ENCODE results near the gene NPIPA7. TPM values are rescaled to one million over a fixed set of nuclear protein-coding genes. Genes with fewer than 3 reads are reported as not detected.
"Not testable (repeated sequence)": the region's sequence is repeated elsewhere in the genome, so short reads cannot be mapped to it uniquely, and the experiment has no call there.

The NPIPA7 gene
- total RNA-seq, 1 donor from 2014 or later, result 4.4 TPM

DNA sequence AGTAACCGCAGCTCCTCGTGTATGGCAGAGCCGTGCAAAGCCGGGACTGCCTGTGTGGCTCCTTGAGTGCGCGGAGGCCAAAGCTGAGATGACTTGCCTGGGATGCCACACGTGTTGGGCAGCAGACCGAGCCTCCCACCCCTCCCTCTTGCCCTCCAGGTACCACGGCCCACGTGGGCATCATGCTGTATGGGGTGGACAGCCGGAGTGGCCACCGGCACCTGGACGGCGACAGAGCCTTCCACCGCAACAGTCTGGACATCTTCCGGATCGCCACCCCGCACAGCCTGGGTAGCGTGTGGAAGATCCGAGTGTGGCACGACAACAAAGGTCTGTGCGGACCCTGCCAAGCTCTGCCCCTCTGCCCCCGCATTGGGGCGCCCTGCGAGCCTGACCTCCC, 4.7 kb upstream of the NPIPA7 start:
- DNase-seq (ENCODE audit: extremely low spot score in 2 of 2); intact Hi-C loops (cut with DNase I): not testable (repeated sequence)

DNA sequence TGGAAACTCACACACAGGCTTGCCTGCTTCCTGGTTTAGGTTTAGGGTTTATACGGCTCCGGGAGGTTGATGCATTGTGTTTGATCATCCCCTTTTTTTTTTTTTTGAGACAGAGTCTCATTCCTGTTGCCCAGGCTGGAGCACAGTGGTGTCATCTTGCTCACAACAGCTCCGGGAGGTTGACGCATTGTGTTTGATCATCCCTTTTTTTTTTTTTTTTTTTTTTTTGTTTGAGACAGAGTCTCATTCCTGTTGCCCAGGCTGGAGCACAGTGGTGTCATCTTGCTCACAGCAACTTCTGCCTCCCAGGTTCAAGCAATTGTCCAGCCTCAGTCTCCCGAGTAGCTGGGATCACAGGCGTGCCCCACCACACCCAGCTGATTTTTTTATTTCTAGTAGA, 20.7 kb downstream of the NPIPA7 start:
- H3K4me3 ChIP-seq; intact Hi-C loops (cut with DNase I); H3K27me3 ChIP-seq; H3K9me3 ChIP-seq; H3K27ac ChIP-seq; DNase-seq (ENCODE audit: extremely low spot score in 2 of 2); H3K36me3 ChIP-seq; H3K4me1 ChIP-seq: not testable (repeated sequence)

More for the DNA sequence above, 4.7 kb upstream of the NPIPA7 start:
- not testable (repeated sequence) for H3K27me3 ChIP-seq, H3K4me3 ChIP-seq, H3K9me3 ChIP-seq, H3K36me3 ChIP-seq, H3K27ac ChIP-seq, H3K4me1 ChIP-seq

DNA sequence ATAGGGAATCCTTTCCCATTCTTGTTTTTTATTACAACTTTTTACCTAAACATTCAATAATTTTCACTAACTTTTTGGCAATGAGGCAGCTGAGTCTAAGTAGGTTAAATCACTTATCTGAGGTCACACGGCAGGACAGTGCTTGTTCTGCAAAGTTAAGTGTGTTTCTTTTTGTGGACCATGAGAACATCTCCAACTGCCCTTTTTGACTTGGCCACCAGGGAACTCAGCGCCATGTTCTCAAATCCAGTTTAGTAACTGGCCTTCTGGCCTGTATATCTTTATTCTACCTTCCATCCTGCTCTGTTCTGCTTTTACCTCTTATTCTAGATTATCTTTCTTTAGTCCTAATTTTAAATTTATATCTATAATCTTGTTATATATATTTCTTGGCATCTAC, 23.4 kb downstream of the NPIPA7 start:
- H3K4me3 ChIP-seq; DNase-seq (ENCODE audit: extremely low spot score in 2 of 2); H3K9me3 ChIP-seq; H3K27ac ChIP-seq; H3K4me1 ChIP-seq; H3K27me3 ChIP-seq; H3K36me3 ChIP-seq; intact Hi-C loops (cut with DNase I): not testable (repeated sequence)

DNA sequence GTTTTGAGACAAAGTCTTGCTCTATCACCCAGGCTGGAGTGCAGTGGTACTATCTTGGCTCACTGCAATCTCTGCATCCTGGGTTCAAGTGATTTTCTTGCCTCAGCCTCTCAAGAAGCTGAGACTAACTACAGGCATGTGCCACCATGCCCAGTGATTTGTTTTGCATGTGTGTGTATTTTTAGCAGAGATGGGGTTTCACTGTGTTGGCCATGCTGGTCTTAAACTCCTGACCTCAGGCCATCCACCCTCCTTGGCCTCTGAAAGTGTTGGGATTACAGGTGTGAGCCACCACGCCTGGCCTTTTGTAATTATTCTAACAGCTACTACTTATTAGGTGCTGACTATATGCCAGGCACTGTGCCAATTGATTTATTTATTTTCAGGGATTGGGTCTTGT, 25.3 kb downstream of the NPIPA7 start:
- H3K36me3 ChIP-seq; DNase-seq (ENCODE audit: extremely low spot score in 2 of 2); H3K27ac ChIP-seq; H3K9me3 ChIP-seq; H3K4me3 ChIP-seq; H3K27me3 ChIP-seq; H3K4me1 ChIP-seq; intact Hi-C loops (cut with DNase I): not testable (repeated sequence)

DNA sequence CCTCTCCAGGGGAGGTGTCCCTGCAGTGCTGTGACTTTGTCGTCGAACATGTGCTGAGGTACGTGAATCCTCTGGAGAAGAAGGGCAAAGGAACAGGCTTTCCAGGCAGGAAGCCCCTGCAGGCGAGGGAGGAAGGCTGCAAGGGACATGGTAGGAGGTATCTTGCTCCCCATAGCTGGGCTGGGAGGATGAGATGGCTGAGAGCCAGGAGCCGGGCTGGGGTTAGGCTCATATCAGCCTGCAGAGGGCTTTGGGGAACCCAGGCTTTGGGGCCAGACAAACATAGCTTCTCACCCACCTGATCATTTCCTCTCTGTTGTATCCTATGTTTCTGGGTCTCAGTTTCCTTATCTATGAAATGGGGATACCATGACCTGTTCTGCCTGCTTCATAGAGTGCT, 26.5 kb downstream of the NPIPA7 start:
- intact Hi-C loops (cut with DNase I), result not testable (repeated sequence)

DNA sequence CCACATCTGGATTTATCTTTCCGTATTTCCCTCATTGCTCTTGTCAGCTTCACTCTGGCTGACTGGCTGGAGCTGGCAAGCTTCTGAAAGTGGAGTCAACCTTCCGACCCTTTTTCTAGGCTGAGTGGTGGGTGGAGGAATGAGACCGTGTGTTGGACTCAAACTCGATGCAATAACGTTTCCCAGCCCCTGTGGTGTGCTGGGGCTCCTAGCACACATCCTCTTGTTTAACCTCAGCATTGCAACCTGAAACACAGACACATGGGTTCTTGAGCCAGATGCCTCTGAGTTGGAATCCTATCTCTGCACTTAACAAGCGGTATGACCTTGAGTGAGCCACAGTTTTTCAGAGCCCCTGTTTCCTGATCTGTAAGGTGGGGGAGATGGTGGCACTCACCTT, 29.5 kb downstream of the NPIPA7 start:
- intact Hi-C loops (cut with DNase I); DNase-seq (ENCODE audit: extremely low spot score in 2 of 2); H3K27ac ChIP-seq; H3K4me1 ChIP-seq; H3K36me3 ChIP-seq; H3K27me3 ChIP-seq; H3K4me3 ChIP-seq; H3K9me3 ChIP-seq: not testable (repeated sequence)

More for the DNA sequence above, 26.5 kb downstream of the NPIPA7 start:
- not testable (repeated sequence) for H3K36me3 ChIP-seq; H3K27ac ChIP-seq; H3K4me1 ChIP-seq; H3K27me3 ChIP-seq; DNase-seq (ENCODE audit: extremely low spot score in 2 of 2); H3K4me3 ChIP-seq; H3K9me3 ChIP-seq

DNA sequence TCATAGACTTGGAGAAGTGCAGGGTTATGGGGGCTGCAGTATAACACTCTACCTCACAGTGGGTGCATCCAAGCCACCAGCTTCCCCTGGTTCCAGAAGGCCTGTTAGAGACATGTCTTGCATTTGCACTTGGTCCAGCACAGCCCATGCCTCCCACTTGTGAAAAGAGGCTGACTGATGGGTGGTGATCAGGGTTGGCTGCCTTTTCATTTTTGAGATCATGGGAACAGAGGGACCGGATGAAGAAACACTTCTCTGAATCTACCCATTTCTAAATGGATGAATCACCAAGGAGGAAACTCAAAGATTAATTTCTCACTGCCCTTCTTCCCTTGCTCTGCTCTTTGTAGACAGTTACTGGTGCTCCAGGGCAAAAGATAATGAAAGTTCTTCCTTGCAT, 34.8 kb downstream of the NPIPA7 start:
- H3K36me3 ChIP-seq; H3K4me3 ChIP-seq; DNase-seq (ENCODE audit: extremely low spot score in 2 of 2); H3K9me3 ChIP-seq; H3K27me3 ChIP-seq; intact Hi-C loops (cut with DNase I); H3K27ac ChIP-seq; H3K4me1 ChIP-seq: not testable (repeated sequence)

DNA sequence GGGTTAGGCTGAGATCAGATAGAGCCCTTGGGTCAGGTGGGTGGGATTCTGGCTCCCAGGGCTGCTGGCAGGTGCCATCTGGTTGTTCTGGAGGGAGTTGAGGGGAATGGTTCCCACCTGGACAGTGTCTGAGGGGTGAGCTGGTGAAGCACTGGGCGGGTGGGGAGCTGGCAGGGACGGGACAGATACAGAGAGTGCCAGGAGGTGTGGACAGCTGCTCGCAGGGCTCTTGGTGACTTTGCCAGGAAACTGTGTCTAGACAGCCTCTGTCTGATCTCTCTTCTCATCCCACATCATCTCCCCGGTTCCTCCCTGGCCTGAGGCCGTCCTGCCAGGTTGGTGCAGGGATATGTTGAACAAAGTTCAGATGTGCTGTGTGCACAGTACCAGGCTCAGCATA, 38.1 kb downstream of the NPIPA7 start:
- intact Hi-C loops (cut with DNase I); H3K36me3 ChIP-seq; H3K27ac ChIP-seq: not testable (repeated sequence)

DNA sequence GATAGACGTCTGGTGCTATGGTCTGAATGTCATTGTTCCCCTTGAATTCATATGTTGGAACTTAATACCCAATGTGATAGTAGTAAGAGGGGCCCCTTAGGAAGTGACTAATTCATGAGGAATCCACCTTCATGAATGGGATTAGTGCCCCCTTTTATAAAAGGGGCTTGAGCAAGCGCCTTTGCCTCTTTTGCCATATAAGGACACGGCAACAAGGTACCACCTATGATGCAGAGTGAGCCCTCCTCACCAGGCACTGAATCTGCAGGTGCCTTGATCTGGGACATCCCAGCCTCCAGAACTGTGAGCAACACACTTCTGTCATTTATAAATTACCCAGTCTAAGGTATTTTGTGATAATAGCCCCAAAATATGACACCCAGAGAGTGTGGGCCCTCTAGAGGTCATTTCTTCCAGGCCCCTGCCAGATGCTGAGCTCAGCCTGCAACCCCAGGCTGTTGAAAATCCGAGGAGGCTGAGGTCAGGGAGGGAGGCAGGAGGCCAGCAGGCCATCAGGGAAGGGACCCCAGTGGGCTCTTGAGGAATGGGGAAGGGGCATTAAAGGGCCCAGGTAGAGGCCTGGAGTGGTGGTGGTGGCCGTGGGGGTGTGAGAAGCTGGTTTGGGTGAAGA, 39.1 kb downstream of the NPIPA7 start:
- H3K4me3 ChIP-seq; H3K36me3 ChIP-seq; H3K27ac ChIP-seq; H3K4me1 ChIP-seq; intact Hi-C loops (cut with DNase I); H3K9me3 ChIP-seq; DNase-seq (ENCODE audit: extremely low spot score in 2 of 2); H3K27me3 ChIP-seq: not testable (repeated sequence)

More for the DNA sequence above, 38.1 kb downstream of the NPIPA7 start:
- not testable (repeated sequence) for H3K9me3 ChIP-seq; DNase-seq (ENCODE audit: extremely low spot score in 2 of 2); H3K27me3 ChIP-seq; H3K4me1 ChIP-seq; H3K4me3 ChIP-seq

DNA sequence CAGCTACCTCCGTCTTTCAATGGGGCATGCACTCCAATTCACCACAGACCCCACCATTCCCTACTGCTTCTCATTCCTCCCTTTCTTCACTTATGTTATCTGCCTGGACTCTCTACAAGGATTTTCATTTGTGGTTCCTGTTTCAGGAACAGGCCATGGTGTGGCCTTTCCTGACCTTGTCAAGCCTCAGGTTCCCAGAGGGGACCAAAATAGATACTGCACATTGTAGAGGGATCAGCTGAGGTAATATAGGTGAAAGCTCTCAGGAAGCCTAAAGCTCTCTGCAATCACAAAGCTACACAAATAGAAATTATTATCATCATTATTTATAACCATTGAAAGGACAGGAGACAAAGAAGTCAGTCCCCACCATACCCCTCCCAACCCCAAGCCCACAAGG, 41.6 kb downstream of the NPIPA7 start:
- H3K36me3 ChIP-seq; H3K4me3 ChIP-seq; H3K27ac ChIP-seq; intact Hi-C loops (cut with DNase I); H3K27me3 ChIP-seq; H3K4me1 ChIP-seq; DNase-seq (ENCODE audit: extremely low spot score in 2 of 2); H3K9me3 ChIP-seq: not testable (repeated sequence)

DNA sequence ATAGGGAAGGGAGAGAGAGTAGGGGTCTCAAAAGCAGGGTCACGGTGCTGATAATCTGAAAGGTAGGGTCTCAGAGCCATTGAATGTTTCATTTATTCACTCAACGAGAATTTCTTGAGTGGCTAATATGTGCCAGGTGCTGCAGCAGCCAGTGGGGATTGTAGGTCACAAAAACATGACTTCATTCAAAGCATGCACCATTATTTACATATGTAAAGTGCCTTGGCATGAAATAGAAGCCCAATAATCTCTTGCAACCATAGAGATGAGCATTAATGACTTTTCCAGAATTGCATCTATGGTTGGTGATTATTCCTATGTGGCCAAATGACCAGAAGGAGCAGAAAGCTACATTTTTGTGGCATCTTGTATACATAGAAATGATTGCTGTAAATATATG, 46.2 kb downstream of the NPIPA7 start:
- H3K9me3 ChIP-seq; H3K27me3 ChIP-seq; H3K36me3 ChIP-seq; intact Hi-C loops (cut with DNase I); H3K4me1 ChIP-seq; H3K27ac ChIP-seq; DNase-seq (ENCODE audit: extremely low spot score in 2 of 2); H3K4me3 ChIP-seq: not testable (repeated sequence)

DNA sequence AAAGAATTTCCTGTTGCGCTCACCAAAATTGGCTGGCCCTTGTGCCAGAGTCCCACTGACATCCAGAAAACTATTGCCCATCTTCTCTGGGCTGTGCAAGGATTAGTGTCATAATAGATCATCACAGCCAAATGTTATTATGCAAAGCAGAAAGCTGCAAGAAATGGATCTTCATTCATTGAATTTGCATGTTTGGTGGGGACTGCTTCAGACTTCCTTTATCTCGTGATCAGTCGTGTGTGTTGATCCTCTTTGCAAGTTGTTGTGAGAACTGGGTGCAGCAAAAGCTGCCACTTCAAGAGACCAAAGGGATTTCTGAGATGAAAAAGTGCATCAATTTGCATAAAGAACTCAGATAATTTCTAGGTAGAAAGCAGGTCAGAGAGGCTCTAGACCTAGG, 52.2 kb downstream of the NPIPA7 start:
- H3K27ac ChIP-seq; H3K36me3 ChIP-seq; intact Hi-C loops (cut with DNase I): not testable (repeated sequence)

DNA sequence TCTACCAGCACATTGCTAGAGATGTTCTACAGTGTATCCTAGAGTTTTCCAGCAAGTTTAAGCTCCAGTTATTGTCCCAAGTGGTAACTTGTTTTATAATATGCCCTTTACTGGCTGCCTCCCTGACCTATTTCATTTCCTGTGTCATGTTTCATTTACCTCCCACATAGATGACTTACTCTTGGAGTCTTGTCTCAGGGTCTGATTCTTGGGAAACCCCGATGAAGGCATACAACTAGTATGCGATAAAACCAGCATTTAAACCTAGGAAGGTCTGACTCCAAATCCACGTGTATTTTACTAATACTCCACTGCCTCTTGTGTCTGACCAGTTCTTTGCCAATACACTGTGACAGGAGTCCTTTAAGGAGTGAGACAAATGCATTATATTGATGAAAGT, 55.8 kb downstream of the NPIPA7 start:
- intact Hi-C loops (cut with DNase I), result not testable (repeated sequence)

More for the DNA sequence above, 52.2 kb downstream of the NPIPA7 start:
- not testable (repeated sequence) for DNase-seq (ENCODE audit: extremely low spot score in 2 of 2); H3K4me1 ChIP-seq; H3K27me3 ChIP-seq; H3K4me3 ChIP-seq; H3K9me3 ChIP-seq

DNA sequence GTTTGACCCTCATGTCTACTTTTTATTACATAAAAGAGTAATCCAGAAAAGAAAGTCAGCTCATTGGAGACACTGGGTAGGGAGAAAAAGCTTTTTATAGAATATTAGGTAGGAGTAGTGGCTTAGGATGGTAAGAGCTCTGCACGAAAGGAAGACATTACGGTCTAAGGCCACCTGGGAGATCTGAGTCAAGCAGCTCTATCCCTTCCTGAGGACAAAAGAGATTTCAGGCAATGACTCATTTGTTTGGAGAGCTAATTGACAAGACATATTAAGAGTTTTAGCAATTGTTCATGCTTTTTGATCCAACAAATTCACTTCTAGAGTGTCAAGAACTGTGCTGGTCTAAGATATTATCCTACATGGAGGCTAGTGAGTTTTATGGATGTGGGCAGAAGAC, 62.5 kb downstream of the NPIPA7 start:
- H3K4me3 ChIP-seq; H3K9me3 ChIP-seq; H3K27me3 ChIP-seq; DNase-seq (ENCODE audit: extremely low spot score in 2 of 2); H3K4me1 ChIP-seq; H3K36me3 ChIP-seq; intact Hi-C loops (cut with DNase I); H3K27ac ChIP-seq: not testable (repeated sequence)

More for the DNA sequence above, 55.8 kb downstream of the NPIPA7 start:
- not testable (repeated sequence) for H3K27me3 ChIP-seq; H3K9me3 ChIP-seq; DNase-seq (ENCODE audit: extremely low spot score in 2 of 2); H3K4me1 ChIP-seq; H3K4me3 ChIP-seq; H3K36me3 ChIP-seq; H3K27ac ChIP-seq
